GM21737 (cell line): ENCODE data around the gene ARL4C.

Experiments used
- ATAC-seq: cut with Tn5 transposase; IDR thresholded peaks from one replicate; pipeline ENCODE4 v1.9.1; 2021; ENCODE audit warnings: mild to moderate bottlenecking, moderate library complexity; ENCODE audit not compliant: unreplicated experiment

Gene ARL4C

GRCh38 chr2:234496835-234497593 lies at the start of gene ARL4C:
TSS of gene ARL4C (minus strand) at chr2:234497081. CDS start at chr2:234496586, 495 bp downstream.
- ATAC-seq, result peak; percentile 39

GRCh38 chr2:234544659-234545611 lies 48.1 kb upstream of the ARL4C start:
- ATAC-seq, result no peak

GRCh38 chr2:234542742-234543141 lies 45.9 kb upstream of the ARL4C start:
- no peak for ATAC-seq

- ATAC-seq, result no peak
Observed at GRCh38 chr2:234537929-234538328, 41.0 kb upstream of the ARL4C start.

GRCh38 chr2:234536178-234536965 lies 39.5 kb upstream of the ARL4C start:
- no peak for ATAC-seq

GRCh38 chr2:234535464-234535863 lies 38.6 kb upstream of the ARL4C start:
- ATAC-seq, result no peak

GRCh38 chr2:234534515-234534914 lies 37.6 kb upstream of the ARL4C start:
- no peak for ATAC-seq

GRCh38 chr2:234533626-234534025 lies 36.7 kb upstream of the ARL4C start:
- ATAC-seq, result no peak

- no peak for ATAC-seq
Observed at GRCh38 chr2:234528410-234529148, 31.7 kb upstream of the ARL4C start.

- no peak for ATAC-seq
Observed at GRCh38 chr2:234526711-234527110, 29.8 kb upstream of the ARL4C start.

GRCh38 chr2:234521536-234521935 lies 24.7 kb upstream of the ARL4C start:
- ATAC-seq, result no peak

- no peak for ATAC-seq
Observed at GRCh38 chr2:234518986-234519642, 22.2 kb upstream of the ARL4C start.

GRCh38 chr2:234517971-234518370 lies 21.1 kb upstream of the ARL4C start:
- no peak for ATAC-seq

- no peak for ATAC-seq
Observed at GRCh38 chr2:234514873-234515638, 18.2 kb upstream of the ARL4C start.

- ATAC-seq, result no peak
Observed at GRCh38 chr2:234514099-234514498, 17.2 kb upstream of the ARL4C start.

GRCh38 chr2:234512884-234513669 lies 16.2 kb upstream of the ARL4C start:
- ATAC-seq, result no peak

- ATAC-seq, result no peak
Observed at GRCh38 chr2:234502919-234503285, 6.0 kb upstream of the ARL4C start.

- ATAC-seq, result no peak
Observed at GRCh38 chr2:234502285-234502918, 5.5 kb upstream of the ARL4C start.
